H1 (cell line): ENCODE data around the gene STAU1.

Experiments used
- CEBPB ChIP-seq: IDR thresholded peaks from 2 replicates; pipeline ENCODE4 v1.6.1; 2012; ENCODE audit warnings: low read depth, low read length
- CTCF ChIP-seq, 3 experiments: IDR thresholded peaks; 1 replicate in 2 of 3; 2 replicates in 1 of 3; pipeline versions ENCODE4 v1.5.1 to v1.6.1; 2011; ENCODE audit warnings: low read length in 3 of 3, mild to moderate bottlenecking in 3 of 3, inconsistent platforms in 2 of 3, low read depth in 1 of 3, moderate library complexity in 1 of 3; ENCODE audit not compliant: insufficient read depth in 1 of 3; ENCODE audit errors: control extremely low read depth in 1 of 3
- EP300 ChIP-seq, 2 experiments: IDR thresholded peaks; 1 replicate in 1 of 2; 2 replicates in 1 of 2; pipeline ENCODE4 v1.6.1; 2011 to 2012; ENCODE audit warnings: low read depth in 2 of 2, low read length in 2 of 2, mild to moderate bottlenecking in 2 of 2, borderline replicate concordance in 1 of 2, inconsistent platforms in 1 of 2, moderate library complexity in 1 of 2
- POLR2AphosphoS5 ChIP-seq: IDR thresholded peaks from 2 replicates; pipeline ENCODE4 v1.6.1; 2011; ENCODE audit warnings: low read depth, low read length
- TAF1 ChIP-seq: IDR thresholded peaks from 2 replicates; pipeline ENCODE4 v1.6.1; 2011; ENCODE audit warnings: mild to moderate bottlenecking, low read depth, low read length
- USF2 ChIP-seq: IDR thresholded peaks from 2 replicates; pipeline ENCODE4 v1.6.1; 2011; ENCODE audit warnings: low read length, improper control_type of control experiment

GRCh38 chr20:49237531-49237930 lies 49.4 kb upstream of the STAU1 start:
- TF ChIP-seq EP300 (IDR thresholded peaks at IDR 0.05; ENCODE audit: borderline replicate concordance in 1 of 2, low read depth in 2 of 2, low read length in 2 of 2), result no peak
- TF ChIP-seq CTCF (IDR thresholded peaks at IDR 0.05; ENCODE audit: control extremely low read depth in 1 of 3, insufficient read depth in 1 of 3, low read depth in 1 of 3, low read length in 3 of 3), result no peak
- no peak for TF ChIP-seq CEBPB
- TF ChIP-seq USF2, result no peak
- TF ChIP-seq TAF1, result no peak
- TF ChIP-seq POLR2AphosphoS5, result no peak
